Cerebellar cortex (tissue), 1 donor: ENCODE results near the gene KCNN2.
A peak's percentile ranks its signal among the peaks of the same experiment; 100 is the strongest.

Source experiments
- DNase-seq: peaks from one replicate; pipeline ENCODE4 v3.0.0-alpha.2; 2015; ENCODE audit warnings: low spot score

Gene KCNN2

GRCh38 chr5:114362977-114363761 lies 1.3 kb downstream of the KCNN2 start:
- DNase-seq = peak; percentile 27

- peak; percentile 32 for DNase-seq
Observed at GRCh38 chr5:114363837-114364236, 2.0 kb downstream of the KCNN2 start.

- DNase-seq = no peak
Observed at GRCh38 chr5:114367029-114367428, 5.2 kb downstream of the KCNN2 start.

- no peak for DNase-seq
Observed at GRCh38 chr5:114369680-114370417, 8.0 kb downstream of the KCNN2 start.

GRCh38 chr5:114377050-114377844 lies 15.4 kb downstream of the KCNN2 start:
- no peak for DNase-seq

- DNase-seq = no peak
Observed at GRCh38 chr5:114377946-114378345, 16.1 kb downstream of the KCNN2 start.

- no peak for DNase-seq
Observed at GRCh38 chr5:114380721-114381120, 18.9 kb downstream of the KCNN2 start.

DNA sequence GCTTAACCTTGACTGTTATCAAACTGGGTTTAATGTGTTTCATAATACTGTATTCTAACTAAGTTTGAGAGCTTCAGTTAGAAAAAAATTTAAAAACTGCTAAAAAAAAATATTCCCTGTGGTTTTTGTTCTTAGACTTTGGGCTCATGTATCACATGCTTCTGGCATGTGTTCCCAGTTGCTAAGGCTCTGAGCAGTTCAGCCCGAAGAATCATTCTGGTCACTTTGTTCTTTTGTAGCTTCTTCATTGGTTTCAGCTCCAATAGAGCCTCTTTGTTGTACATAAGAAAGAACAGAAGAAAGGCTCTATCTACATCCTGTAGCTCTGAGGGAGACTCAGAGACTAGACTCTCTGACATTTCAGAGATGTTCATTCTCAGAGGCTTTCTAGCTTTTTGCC lies 25.6 kb downstream of the KCNN2 start:
- DNase-seq = no peak

GRCh38 chr5:114390431-114390830 lies 28.6 kb downstream of the KCNN2 start:
- DNase-seq = no peak

DNA sequence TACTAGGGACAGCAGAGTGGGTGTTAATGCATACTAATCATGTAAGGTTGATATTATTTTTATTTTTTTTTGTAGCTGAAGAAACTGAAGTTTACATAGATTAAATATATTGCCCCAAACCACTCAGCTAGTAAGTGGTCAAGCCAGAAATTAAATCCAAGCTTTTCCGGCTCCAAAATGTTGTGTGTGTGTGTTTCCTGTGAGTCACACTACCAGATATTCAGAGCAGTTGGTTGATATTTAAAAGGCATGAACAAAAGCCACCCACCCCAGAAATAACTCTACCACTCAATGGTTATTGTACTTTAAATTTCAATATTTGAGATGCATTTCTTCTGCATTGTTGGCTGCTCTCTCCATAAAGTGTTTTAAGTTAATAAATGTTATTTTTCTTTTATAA lies 29.5 kb downstream of the KCNN2 start:
- no peak for DNase-seq

DNA sequence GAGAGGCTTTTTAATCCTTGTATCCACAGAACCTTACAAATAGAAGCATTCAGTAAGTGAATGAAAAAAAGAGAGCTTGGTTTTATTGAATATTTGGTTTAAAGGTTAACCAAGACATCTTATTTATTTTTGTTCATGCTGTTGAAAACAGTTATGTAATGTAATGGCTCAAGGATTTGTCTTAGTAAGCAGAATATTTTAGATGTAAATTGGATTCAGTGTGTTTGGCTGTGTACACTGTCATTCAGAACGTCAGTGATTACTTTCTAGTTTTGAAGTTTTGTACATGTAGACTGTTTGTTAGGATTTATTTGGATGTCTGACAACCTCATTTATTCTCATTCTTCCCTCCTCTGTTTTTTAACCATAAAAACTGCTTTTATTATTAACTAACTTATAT lies 31.3 kb downstream of the KCNN2 start:
- no peak for DNase-seq

DNA sequence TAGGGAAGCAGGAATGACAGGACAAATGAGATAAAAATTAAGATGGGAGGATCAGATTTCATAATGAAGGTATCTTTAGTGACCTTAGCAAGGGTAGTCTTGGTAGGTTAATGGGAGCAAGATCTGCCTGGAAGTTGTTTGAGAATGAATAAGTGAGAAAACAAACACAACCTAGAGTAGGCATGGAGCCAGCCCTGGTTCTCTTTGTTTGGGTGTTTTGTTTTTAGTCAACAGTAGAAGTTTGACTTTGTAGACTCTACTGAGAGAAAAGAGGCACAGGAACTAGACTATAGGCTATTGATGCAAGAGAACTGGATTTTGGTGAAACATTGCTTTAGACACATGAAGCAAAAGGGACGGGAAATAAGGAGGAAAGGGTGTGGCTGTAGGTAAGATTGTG lies 40.3 kb downstream of the KCNN2 start:
- no peak for DNase-seq

- peak; percentile 42 for DNase-seq
Observed at GRCh38 chr5:114407783-114408182, 45.9 kb downstream of the KCNN2 start.

DNA sequence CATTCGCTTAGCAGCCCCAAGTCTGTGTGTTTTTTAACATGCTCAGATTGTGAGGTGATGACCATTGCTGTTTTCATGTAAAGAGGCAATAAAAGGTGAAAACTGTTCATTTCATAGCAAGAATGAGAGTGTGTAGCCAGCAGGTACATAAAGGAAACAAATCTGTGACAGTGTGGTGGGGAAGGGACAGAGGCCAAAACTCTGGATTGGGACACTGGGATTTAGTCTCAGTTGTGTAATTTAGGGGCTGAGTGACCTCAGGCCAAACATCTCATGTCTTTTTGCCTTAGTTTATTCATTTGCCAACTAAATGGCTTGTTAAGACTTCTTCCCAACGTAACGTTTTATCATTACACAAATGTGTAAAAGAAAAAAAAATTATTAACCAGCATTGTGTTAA lies 47.0 kb downstream of the KCNN2 start:
- DNase-seq = no peak

DNA sequence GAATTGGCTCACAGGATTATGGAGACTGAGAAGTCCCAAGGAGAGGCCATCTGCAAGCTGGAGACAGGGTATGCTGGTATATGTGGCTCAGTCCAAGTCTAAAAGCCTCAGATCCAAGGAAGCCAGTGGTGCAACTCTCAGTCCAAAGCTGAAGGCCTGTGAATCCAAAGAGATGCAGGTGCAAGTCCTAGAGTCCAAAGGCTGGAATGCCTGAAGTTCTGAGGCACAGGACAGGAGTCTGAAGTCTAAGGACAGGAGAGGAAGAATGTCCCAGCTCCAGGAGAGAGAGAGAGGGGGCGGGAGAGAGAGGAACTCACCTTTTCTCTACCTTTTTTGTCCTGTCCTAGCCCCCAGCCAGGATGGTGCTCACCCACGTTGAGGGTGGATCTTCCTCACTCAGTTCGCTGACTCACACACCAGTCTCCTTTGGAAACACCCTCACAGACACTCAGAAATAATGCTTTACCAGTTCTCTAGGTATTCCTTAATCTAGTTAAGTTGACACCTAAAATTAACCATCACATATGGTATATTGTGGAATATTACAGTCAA lies 49.6 kb downstream of the KCNN2 start:
- DNase-seq = peak; percentile 30

DNA sequence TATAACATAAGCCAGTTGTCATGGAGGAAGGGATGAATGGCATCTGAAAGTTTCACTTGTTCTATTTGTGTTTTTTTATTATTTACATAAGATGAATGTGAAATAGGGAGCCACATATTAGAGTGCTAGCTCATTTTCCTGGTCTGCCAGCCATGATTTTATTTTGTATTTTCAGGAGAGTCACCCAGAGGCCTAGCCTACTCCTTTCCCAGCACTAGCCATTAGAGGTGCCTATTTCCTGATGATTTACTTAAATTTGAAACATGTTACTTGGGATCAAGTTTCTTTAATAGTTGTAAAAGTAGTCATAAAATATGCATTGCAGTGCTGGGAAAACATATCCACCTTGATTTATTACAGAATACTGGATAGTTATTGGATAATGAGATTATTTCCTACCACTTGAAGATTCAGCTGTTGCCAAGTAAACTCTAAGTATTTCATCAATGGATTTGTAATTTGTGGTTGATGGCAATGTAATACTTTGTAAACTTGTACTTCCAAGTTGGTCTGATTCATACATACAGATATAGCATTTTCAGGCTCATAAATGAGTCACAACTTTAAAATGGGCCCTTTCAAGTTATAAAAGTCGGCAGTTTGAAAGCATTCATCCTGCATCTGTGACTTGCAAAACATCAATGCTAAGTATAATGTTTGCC lies 50.8 kb downstream of the KCNN2 start:
- DNase-seq = no peak

- no peak for DNase-seq
Observed at GRCh38 chr5:114415760-114416159, 53.9 kb downstream of the KCNN2 start.

DNA sequence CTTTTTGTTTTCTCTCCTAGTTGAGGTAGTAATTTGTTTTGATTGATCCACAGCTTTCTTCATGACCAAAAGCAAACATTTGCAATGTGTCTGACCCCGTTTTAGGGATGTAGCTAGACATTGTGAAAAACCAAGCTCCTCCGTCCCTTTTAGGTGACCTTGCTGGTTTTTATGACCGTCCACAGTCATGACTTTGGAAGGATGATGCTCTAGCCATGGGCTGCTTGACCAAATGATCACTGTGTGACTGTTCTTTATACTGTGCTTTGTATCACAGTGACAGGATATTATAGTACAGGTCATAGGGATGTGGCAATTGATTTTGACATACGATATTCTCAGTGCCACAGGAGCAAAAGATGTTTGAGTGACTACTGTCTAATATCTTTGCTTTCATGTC lies 54.4 kb downstream of the KCNN2 start:
- no peak for DNase-seq

GRCh38 chr5:114417519-114417918 lies 55.6 kb downstream of the KCNN2 start:
- no peak for DNase-seq

GRCh38 chr5:114418176-114419066 lies 56.6 kb downstream of the KCNN2 start:
- DNase-seq = no peak

- no peak for DNase-seq
Observed at GRCh38 chr5:114419067-114419388, 57.2 kb downstream of the KCNN2 start.
